WI38 (cell line): ENCODE measurements around the gene COL6A6.

Source experiments
- H3K4me3 ChIP-seq: 2 replicates; pipeline ENCODE4 v1.5.1; 2011; ENCODE audit warnings: low read depth, mild to moderate bottlenecking, control low read depth, low read length
- CTCF ChIP-seq: IDR thresholded peaks from 2 replicates; pipeline ENCODE4 v1.5.1; 2012; ENCODE audit warnings: low read depth, mild to moderate bottlenecking, control low read depth, low read length

Gene COL6A6

DNA sequence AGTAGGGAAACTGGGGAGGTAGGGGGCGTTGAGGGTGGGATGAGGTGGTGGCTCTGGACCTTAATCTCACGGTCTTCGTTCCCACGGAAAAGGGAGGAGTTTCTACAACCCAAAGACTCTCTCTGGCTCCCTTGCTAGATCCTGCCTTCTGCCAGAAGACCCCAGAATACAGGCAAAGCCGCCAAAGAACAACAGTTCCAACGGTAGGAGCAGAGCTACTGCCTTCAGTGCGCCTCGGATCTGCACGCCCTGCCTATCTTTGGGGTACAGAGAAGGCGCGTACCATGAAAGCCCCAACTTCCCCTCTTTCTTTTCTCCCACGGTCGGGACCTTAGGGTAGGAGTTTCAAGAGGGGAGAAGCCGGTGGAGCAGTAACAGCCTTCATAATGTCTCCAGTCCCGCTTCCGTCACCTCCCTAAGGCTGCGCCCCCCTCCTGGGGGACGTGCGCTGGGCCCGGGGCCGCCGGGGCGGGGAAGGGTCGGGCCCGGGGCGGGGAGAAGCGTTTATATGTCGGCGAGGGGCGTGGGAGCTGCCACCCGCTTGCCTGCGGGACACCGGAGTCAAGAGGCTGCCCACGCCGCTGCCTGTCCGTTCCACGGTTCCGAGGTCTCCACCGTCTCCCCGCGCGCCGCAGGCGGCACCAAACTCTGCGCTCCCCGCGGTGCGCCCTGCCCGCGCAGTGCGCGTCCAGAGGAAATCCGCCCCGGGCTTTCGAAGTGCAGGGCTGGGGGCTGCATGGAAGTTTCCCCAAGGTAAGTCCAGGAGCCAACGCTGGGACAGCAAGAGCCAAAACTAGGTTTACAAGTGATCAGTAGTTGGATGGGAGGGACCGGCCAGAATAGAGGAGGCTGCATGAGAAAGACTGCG lies at the start of gene COL6A6:
Gene COL6A6, plus strand, starts transcription at position 533 of the 868 bp plus-strand sequence. CDS start 43,188 bp downstream, outside the sequence.
- H3K4me3 ChIP-seq = no peak within 1 kb of the TSS
- TF ChIP-seq CTCF = no peak

DNA sequence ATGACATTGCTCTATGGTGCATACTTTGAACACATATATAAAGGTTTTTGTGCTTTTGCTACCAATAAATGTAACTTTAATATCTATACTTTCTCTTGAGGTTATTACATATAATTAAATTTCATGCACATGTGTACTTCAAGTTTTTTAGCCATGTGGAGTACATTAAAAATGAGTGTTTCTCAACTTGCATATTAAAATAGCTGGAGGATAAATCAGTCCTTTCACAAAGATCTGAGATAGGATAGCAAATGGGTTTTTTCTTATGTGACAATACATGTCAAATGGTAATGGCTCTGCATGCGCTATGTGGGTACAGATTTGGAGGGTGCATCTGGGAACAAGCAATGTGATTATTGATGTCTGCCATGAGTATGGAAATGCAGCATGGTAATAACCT lies 48.7 kb upstream of the COL6A6 start:
- no peak for TF ChIP-seq CTCF
- H3K4me3 ChIP-seq = no peak overlapping the region

DNA sequence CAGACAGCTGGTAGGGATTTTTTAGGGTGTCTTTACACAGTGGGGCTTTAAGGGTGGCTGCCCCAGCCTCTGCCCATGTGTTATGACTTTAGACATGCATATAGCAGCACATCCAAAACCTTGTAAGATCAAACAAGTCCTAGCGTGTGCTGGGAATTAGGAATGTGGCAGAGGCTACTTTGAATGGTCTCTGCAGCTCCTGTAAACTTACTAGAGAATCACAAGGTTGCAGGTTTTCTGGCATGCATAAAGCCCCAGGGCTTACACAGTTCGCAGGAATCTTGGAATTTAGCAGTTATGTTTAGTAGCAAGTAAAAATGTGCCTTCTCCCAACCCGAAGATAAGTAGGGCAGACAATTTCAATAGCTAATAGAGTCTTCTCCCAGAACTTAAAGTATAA lies 46.9 kb upstream of the COL6A6 start:
- H3K4me3 ChIP-seq = no peak overlapping the region
- no peak for TF ChIP-seq CTCF

GRCh38 chr3:130473416-130473815 lies 43.6 kb upstream of the COL6A6 start:
- no peak for TF ChIP-seq CTCF
- no peak overlapping the region for H3K4me3 ChIP-seq

- TF ChIP-seq CTCF = no peak
- no peak overlapping the region for H3K4me3 ChIP-seq
These were observed 36.2 kb upstream of the COL6A6 start for GRCh38 chr3:130480736-130481135.

DNA sequence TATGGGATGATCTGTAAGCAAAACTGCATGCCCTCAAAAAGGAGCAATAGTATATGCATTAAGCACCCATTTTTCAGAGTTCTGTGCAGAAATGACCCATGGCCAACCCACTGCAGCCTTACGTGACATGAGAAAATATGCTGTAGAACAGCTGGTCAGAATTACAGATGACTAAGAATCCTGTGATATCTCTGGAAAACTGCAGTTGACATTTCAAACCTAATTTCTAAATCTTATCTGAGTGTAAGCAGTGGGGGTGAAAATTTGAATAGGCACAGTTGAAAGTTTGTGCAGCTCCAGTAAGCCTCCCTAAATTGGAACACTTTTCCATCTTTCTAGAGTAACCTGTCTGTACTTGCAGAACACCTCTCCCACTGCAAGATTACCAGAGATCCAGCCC lies 28.7 kb upstream of the COL6A6 start:
- no peak overlapping the region for H3K4me3 ChIP-seq
- no peak for TF ChIP-seq CTCF

- no peak overlapping the region for H3K4me3 ChIP-seq
- TF ChIP-seq CTCF = no peak
These were observed 28.1 kb upstream of the COL6A6 start for GRCh38 chr3:130488769-130489450.
